Caco-2 (cell line): ENCODE measurements around the gene NIPAL3. TPM values are rescaled to one million over a fixed set of nuclear protein-coding genes. Genes with fewer than 3 reads are reported as not detected.

Source experiments
- BruUV-seq: library from RNA; stranded (reverse); fragments of 400-500 nt; replicated peaks from 2 replicates; lab custom pipeline; 2021; lab: Mats Ljungman, UMichigan
- CTCF ChIA-PET: fragments of 300-600 bp; sonication (Branson Sonifier 250); formaldehyde crosslinking; loops from one replicate; lab custom pipeline; 2022; ENCODE audit warnings: antibody characterized with exemption; lab: Charles Lee
- POLR2A ChIA-PET: fragments of 300-600 bp; sonication (Branson Sonifier 250); formaldehyde crosslinking; loops from one replicate; lab custom pipeline; 2022; ENCODE audit warnings: antibody characterized with exemption; lab: Charles Lee
- DNase-seq, 2 experiments: peaks; one replicate each; pipeline versions ENCODE4 v3.0.0 to v3.0.0-alpha.2; 2020 to 2022
- H3K27me3 ChIP-seq: replicated peaks from 2 replicates; pipeline ENCODE4 v1.6.0; 2011; ENCODE audit warnings: low read length; ENCODE audit not compliant: control insufficient read depth, insufficient read depth
- H3K36me3 ChIP-seq: 2 replicates; pipeline ENCODE4 v1.5.1; 2011; ENCODE audit warnings: low read length; ENCODE audit not compliant: control insufficient read depth, insufficient read depth
- H3K4me1 ChIP-seq: fragments of 250-450 bp; sonication (Bioruptor Pico); 2 replicates; pipeline ENCODE4 v1.5.1; 2020; ENCODE audit warnings: mild to moderate bottlenecking
- H3K4me3 ChIP-seq: 2 replicates; pipeline ENCODE4 v1.5.1; 2011; ENCODE audit warnings: low read depth, mild to moderate bottlenecking, control low read depth, low read length
- H3K9me3 ChIP-seq: fragments of 250-450 bp; sonication (Bioruptor Pico); 2 replicates; pipeline ENCODE4 v1.5.1; 2020; ENCODE audit warnings: mild to moderate bottlenecking, moderate library complexity
- H3K27ac Mint-ChIP-seq: one replicate; pipeline ENCODE4 v1.8.0; 2022; ENCODE audit warnings: mixed read lengths; ENCODE audit not compliant: unreplicated experiment
- H3K27me3 Mint-ChIP-seq: one replicate; pipeline ENCODE4 v1.8.0; 2022; ENCODE audit warnings: mixed read lengths; ENCODE audit not compliant: insufficient read depth, unreplicated experiment
- H3K36me3 Mint-ChIP-seq: one replicate; pipeline ENCODE4 v1.8.0; 2022; ENCODE audit warnings: mild to moderate bottlenecking, mixed read lengths; ENCODE audit not compliant: insufficient read depth, unreplicated experiment
- H3K4me1 Mint-ChIP-seq: one replicate; pipeline ENCODE4 v1.8.0; 2022; ENCODE audit warnings: low read depth, mixed read lengths; ENCODE audit not compliant: unreplicated experiment
- H3K4me3 Mint-ChIP-seq: one replicate; pipeline ENCODE4 v1.8.0; 2022; ENCODE audit warnings: mild to moderate bottlenecking, moderate library complexity, mixed read lengths; ENCODE audit not compliant: unreplicated experiment
- H3K9me3 Mint-ChIP-seq: one replicate; pipeline ENCODE4 v1.8.0; 2022; ENCODE audit warnings: mixed read lengths; ENCODE audit not compliant: unreplicated experiment
- CTCF ChIP-seq, 2 experiments: fragments of 200-600 bp in 1 of 2; IDR thresholded peaks; 1 replicate in 1 of 2; 2 replicates in 1 of 2; pipeline versions ENCODE4 v1.5.1 to v1.8.0; 2011 to 2022; ENCODE audit warnings: antibody characterized with exemption in 1 of 2, control low read depth in 1 of 2, inconsistent platforms in 1 of 2, low read depth in 1 of 2, low read length in 1 of 2, mild to moderate bottlenecking in 1 of 2, moderate library complexity in 1 of 2; ENCODE audit not compliant: insufficient read depth in 1 of 2, severe bottlenecking in 1 of 2, unreplicated experiment in 1 of 2
- intact Hi-C: fragments of 100-400 bp; cut with micrococcal nuclease; formaldehyde crosslinking; loops from one replicate; pipeline ENCODE4 v1.10.0; 2022; ENCODE audit not compliant: unreplicated experiment
- total RNA-seq: library from RNA; stranded (reverse); gene quantifications from 2 replicates; pipeline ENCODE4 v1.2.3, GENCODE V29; 2022

The NIPAL3 gene
- total RNA-seq, 1 experiment from 2014 or later, result 9.2 TPM

- POLR2A ChIA-PET, result interaction anchor here (0.6 kb wide), 1 partner anchor 314 kb away, joined by 3 read pairs; no protein-coding TSS in a partner anchor
- Histone ChIP-seq H3K27me3 (no peaks in the 10 kb centered on the region), H3K9me3 (no peaks in the 10 kb centered on the region), H3K36me3 (no peaks in the 10 kb centered on the region), H3K4me1 (no peaks in the 10 kb centered on the region), H3K4me3 (no peak overlapping the region)
- CTCF ChIA-PET, result interaction anchor here (0.6 kb wide), 1 partner anchor 17 kb away, joined by 3 read pairs; no protein-coding TSS in a partner anchor
- H3K4me1 Mint-ChIP-seq, result peaks cover 9% of the 10 kb centered on the region
- no peak overlapping the region for H3K27ac Mint-ChIP-seq
- intact Hi-C loops, result no loop called here
- BruUV-seq, result no TSS peak
- H3K36me3 Mint-ChIP-seq, result no peaks in the 10 kb centered on the region
- no peak for TF ChIP-seq CTCF (IDR thresholded peaks at IDR 0.05; ENCODE audit: insufficient read depth in 1 of 2, low read depth in 1 of 2, low read length in 1 of 2, severe bottlenecking in 1 of 2, unreplicated experiment in 1 of 2)
- DNase-seq, result no peak
- no peak overlapping the region for H3K4me3 Mint-ChIP-seq
- no peaks in the 10 kb centered on the region for H3K27me3 Mint-ChIP-seq
- no peaks in the 10 kb centered on the region for H3K9me3 Mint-ChIP-seq
Measured at GRCh38 chr1:24465099-24465498, 49.5 kb downstream of the NIPAL3 start.

GRCh38 chr1:24465638-24466037 lies 50.0 kb downstream of the NIPAL3 start:
- POLR2A ChIA-PET, result no interaction called here
- no peak for DNase-seq
- H3K9me3 ChIP-seq, result no peaks in the 10 kb centered on the region
- BruUV-seq, result no TSS peak
- H3K27me3 Mint-ChIP-seq, result no peaks in the 10 kb centered on the region
- TF ChIP-seq CTCF (IDR thresholded peaks at IDR 0.05; ENCODE audit: insufficient read depth in 1 of 2, low read depth in 1 of 2, low read length in 1 of 2, severe bottlenecking in 1 of 2, unreplicated experiment in 1 of 2), result no peak
- no peak overlapping the region for H3K4me3 Mint-ChIP-seq
- no peaks in the 10 kb centered on the region for H3K9me3 Mint-ChIP-seq
- H3K27me3 ChIP-seq, result no peaks in the 10 kb centered on the region
- CTCF ChIA-PET, result no interaction called here
- H3K36me3 Mint-ChIP-seq, result no peaks in the 10 kb centered on the region
- H3K27ac Mint-ChIP-seq, result no peak overlapping the region
- H3K4me1 ChIP-seq, result no peaks in the 10 kb centered on the region
- intact Hi-C loops, result no loop called here
- H3K4me3 ChIP-seq, result no peak overlapping the region
- H3K4me1 Mint-ChIP-seq, result peaks cover 9% of the 10 kb centered on the region
- H3K36me3 ChIP-seq, result no peaks in the 10 kb centered on the region

GRCh38 chr1:24468685-24469316 lies 53.2 kb downstream of the NIPAL3 start:
- no peak overlapping the region for H3K27ac Mint-ChIP-seq
- H3K4me3 Mint-ChIP-seq, result no peak overlapping the region
- intact Hi-C loops, result no loop called here
- Histone ChIP-seq H3K27me3 (no peaks in the 10 kb centered on the region), H3K9me3 (no peaks in the 10 kb centered on the region), H3K36me3 (no peaks in the 10 kb centered on the region), H3K4me3 (no peak overlapping the region), H3K4me1 (peaks cover 10% of the 10 kb centered on the region)
- H3K27me3 Mint-ChIP-seq, result no peaks in the 10 kb centered on the region
- POLR2A ChIA-PET, result no interaction called here
- TF ChIP-seq CTCF (IDR thresholded peaks at IDR 0.05; ENCODE audit: insufficient read depth in 1 of 2, low read depth in 1 of 2, low read length in 1 of 2, severe bottlenecking in 1 of 2, unreplicated experiment in 1 of 2), result no peak
- BruUV-seq, result no TSS peak
- no peak for DNase-seq
- H3K9me3 Mint-ChIP-seq, result no peaks in the 10 kb centered on the region
- H3K4me1 Mint-ChIP-seq, result peaks cover 6% of the 10 kb centered on the region
- H3K36me3 Mint-ChIP-seq, result no peaks in the 10 kb centered on the region
- CTCF ChIA-PET, result no interaction called here
